HL-60 (cell line): Measurements from ENCODE around the gene TSHZ3.

ENCODE experiments used
- DNase-seq, 2 experiments: peaks; one replicate each; pipeline ENCODE4 v3.0.0-alpha.2; 2010 to 2020; ENCODE audit warnings: low read depth in 1 of 2, low spot score in 1 of 2
- H3K27ac ChIP-seq: fragments of 250-450 bp; sonication (Bioruptor Pico); replicated peaks from 2 replicates; pipeline ENCODE4 v1.5.1; 2020; ENCODE audit warnings: mild to moderate bottlenecking, moderate library complexity
- H3K27me3 ChIP-seq: fragments of 250-450 bp; sonication (Bioruptor Pico); 2 replicates; pipeline ENCODE4 v1.5.1; 2021; ENCODE audit warnings: mild to moderate bottlenecking, moderate library complexity; ENCODE audit not compliant: insufficient read depth, poor library complexity, severe bottlenecking
- H3K4me3 ChIP-seq: replicated peaks from 2 replicates; pipeline ENCODE4 v1.5.1; 2011; ENCODE audit warnings: mild to moderate bottlenecking, control low read depth, low read length; ENCODE audit not compliant: insufficient read depth
- GABPA ChIP-seq: IDR thresholded peaks from 2 replicates; pipeline ENCODE4 v1.6.1; 2012; ENCODE audit warnings: low read depth
- POLR2AphosphoS5 ChIP-seq: IDR thresholded peaks from 2 replicates; pipeline ENCODE4 v1.6.1; 2012; ENCODE audit warnings: low read depth
- SPI1 ChIP-seq: IDR thresholded peaks from 2 replicates; pipeline ENCODE4 v1.6.1; 2012; ENCODE audit warnings: low read depth, mild to moderate bottlenecking, borderline replicate concordance
- TF ChIP-seq, protein P1 (sequence below): IDR thresholded peaks from one replicate; pipeline ENCODE4 v1.5.1; 2011; ENCODE audit warnings: low read length, control low read depth, inconsistent platforms; ENCODE audit not compliant: insufficient read depth
- TF ChIP-seq, protein P2 (sequence below): IDR thresholded peaks from 2 replicates; pipeline ENCODE4 v1.6.1; 2012; ENCODE audit warnings: low read depth; ENCODE audit not compliant: insufficient replicate concordance

TSHZ3 gene

DNA sequence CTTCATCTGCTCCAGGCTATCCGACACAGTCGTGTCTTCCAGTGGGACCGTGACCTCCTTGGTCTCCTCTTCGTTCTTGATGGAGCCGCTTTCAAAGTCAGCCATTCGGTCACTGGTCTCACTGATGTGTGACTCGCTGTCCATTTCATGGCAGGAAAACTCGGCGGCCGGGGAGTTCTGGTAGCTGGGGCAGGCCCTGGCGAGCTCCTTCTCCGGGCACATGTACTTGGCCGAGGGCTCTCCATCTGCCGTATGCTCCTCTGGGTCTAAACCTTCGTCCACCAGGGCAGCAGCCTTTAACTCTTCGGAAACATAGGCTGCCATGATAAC, 69.8 kb downstream of the TSHZ3 start:
- TF ChIP-seq, protein P1, sequence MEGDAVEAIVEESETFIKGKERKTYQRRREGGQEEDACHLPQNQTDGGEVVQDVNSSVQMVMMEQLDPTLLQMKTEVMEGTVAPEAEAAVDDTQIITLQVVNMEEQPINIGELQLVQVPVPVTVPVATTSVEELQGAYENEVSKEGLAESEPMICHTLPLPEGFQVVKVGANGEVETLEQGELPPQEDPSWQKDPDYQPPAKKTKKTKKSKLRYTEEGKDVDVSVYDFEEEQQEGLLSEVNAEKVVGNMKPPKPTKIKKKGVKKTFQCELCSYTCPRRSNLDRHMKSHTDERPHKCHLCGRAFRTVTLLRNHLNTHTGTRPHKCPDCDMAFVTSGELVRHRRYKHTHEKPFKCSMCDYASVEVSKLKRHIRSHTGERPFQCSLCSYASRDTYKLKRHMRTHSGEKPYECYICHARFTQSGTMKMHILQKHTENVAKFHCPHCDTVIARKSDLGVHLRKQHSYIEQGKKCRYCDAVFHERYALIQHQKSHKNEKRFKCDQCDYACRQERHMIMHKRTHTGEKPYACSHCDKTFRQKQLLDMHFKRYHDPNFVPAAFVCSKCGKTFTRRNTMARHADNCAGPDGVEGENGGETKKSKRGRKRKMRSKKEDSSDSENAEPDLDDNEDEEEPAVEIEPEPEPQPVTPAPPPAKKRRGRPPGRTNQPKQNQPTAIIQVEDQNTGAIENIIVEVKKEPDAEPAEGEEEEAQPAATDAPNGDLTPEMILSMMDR: no peak
- no peak for TF ChIP-seq GABPA
- TF ChIP-seq SPI1: no peak
- TF ChIP-seq, protein P2, sequence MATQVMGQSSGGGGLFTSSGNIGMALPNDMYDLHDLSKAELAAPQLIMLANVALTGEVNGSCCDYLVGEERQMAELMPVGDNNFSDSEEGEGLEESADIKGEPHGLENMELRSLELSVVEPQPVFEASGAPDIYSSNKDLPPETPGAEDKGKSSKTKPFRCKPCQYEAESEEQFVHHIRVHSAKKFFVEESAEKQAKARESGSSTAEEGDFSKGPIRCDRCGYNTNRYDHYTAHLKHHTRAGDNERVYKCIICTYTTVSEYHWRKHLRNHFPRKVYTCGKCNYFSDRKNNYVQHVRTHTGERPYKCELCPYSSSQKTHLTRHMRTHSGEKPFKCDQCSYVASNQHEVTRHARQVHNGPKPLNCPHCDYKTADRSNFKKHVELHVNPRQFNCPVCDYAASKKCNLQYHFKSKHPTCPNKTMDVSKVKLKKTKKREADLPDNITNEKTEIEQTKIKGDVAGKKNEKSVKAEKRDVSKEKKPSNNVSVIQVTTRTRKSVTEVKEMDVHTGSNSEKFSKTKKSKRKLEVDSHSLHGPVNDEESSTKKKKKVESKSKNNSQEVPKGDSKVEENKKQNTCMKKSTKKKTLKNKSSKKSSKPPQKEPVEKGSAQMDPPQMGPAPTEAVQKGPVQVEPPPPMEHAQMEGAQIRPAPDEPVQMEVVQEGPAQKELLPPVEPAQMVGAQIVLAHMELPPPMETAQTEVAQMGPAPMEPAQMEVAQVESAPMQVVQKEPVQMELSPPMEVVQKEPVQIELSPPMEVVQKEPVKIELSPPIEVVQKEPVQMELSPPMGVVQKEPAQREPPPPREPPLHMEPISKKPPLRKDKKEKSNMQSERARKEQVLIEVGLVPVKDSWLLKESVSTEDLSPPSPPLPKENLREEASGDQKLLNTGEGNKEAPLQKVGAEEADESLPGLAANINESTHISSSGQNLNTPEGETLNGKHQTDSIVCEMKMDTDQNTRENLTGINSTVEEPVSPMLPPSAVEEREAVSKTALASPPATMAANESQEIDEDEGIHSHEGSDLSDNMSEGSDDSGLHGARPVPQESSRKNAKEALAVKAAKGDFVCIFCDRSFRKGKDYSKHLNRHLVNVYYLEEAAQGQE: no peak
- TF ChIP-seq POLR2AphosphoS5: no peak
- no peak for DNase-seq
- Histone ChIP-seq H3K27ac (no peak overlapping the region), H3K4me3 (no peak overlapping the region), H3K27me3 (no peaks in the 10 kb centered on the region)

DNA sequence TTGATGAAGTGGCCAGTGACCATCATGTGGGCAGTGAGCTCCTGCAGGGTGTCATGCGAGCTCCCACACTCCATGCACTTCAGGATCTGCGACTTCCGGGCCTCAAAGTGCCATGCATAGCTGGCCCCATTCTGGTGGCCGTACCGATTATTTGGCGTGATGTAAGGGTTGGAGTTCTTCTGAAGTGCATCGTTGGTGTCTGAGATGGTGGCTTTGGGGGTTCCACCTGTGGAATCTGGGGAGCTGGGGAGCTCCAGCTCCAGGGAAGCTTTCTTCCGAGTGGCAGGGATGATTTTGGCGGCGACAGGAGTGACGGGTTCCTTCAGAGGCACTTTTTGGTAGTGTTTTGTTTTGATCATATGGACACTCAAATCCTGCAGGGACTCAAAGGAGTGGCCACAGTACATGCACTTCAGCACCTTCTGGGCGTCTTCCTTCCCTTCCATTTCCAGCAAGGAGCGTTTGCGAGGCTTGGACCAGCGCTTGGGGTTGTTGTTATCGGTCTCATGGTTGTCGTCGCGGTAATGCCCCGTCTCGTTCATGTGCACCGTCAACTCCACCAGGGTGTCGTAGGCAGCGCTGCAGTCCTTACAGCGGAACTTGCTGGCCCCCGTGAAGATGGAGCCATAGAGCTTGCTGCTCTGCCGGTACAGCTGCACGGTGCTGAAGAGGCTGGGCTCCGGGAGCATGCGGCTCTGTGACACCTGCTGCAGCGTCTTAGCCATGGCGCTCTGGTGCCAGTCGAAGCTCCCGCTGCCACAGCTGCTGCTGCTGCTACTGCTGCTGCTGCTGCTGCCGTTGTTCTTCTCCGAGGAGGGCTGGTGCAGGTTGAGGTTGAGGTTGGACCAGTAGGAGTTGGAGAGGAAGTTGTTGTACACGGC, 70.4 kb downstream of the TSHZ3 start:
- DNase-seq: no peak
- Histone ChIP-seq H3K27ac (no peak overlapping the region), H3K4me3 (no peak overlapping the region), H3K27me3 (no peaks in the 10 kb centered on the region)
- TF ChIP-seq SPI1: no peak

DNA sequence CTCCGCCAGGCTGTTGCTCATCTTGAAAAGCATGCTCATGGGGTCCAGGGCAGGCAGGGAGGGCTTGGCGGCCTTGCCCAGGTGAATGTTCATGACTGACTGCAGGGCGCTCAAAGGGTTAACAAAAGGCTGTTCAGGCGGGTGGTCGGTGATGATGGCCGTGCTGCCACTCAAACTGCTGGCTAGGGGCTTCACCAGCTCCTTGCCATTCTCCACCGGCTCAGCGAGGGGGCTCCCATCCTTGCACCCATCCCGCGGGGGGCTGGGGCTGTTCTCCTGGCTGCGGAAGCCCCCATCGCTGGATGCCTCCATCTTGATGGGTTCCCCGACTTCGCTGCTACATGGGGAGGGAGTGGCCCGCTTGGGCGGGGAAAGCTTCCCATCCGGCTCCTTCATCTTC, 71.7 kb downstream of the TSHZ3 start:
- H3K4me3 ChIP-seq: no peak overlapping the region
- H3K27me3 ChIP-seq: no peaks in the 10 kb centered on the region
- TF ChIP-seq SPI1: no peak
- TF ChIP-seq, protein P2: no peak
- no peak overlapping the region for H3K27ac ChIP-seq
- DNase-seq: no peak

DNA sequence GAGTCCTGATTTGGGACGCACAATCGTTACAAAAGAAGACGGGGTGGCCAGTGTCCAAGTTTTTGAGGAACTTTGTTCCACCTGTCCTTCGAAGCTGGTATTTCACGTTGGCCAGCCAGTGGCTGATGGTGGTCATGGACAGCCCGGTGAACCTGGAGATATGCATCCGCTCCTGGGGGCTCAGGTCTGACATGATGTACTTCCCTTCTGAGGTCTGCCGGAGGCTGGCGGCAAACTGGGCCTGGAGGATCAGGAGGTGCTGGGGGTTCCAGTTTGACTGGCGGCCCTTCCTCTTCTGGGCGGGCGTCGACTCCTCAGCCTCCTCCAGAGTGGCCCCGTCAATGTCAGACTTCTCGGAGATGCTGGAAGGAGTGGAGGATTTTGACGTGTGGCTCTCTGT, 72.4 kb downstream of the TSHZ3 start:
- H3K27me3 ChIP-seq: no peaks in the 10 kb centered on the region
- TF ChIP-seq SPI1 (no peak), GABPA (no peak), POLR2AphosphoS5 (no peak)
- TF ChIP-seq, protein P1: no peak
- TF ChIP-seq, protein P2: no peak
- DNase-seq: no peak
- no peak overlapping the region for H3K4me3 ChIP-seq
- no peak overlapping the region for H3K27ac ChIP-seq
